Fibroblast of lung (primary cell): ENCODE results near the gene TRPV4. TPM values are rescaled to one million over a fixed set of nuclear protein-coding genes. Genes with fewer than 3 reads are reported as not detected.

Experiments
- DNase-seq, 2 donors: peaks; one replicate each; pipeline versions ENCODE4 v3.0.0 to v3.0.0-alpha.2; 2010; ENCODE audit warnings: low read depth in 2 of 2
- H2AFZ ChIP-seq: 2 replicates; pipeline ENCODE4 v1.5.1; 2012; ENCODE audit warnings: low read length, control low read depth, inconsistent platforms
- H3K27ac ChIP-seq: 2 replicates; pipeline ENCODE4 v1.5.1; 2011; ENCODE audit warnings: low read length, control low read depth; ENCODE audit not compliant: insufficient read depth
- H3K27me3 ChIP-seq: 2 replicates; pipeline ENCODE4 v1.5.1; 2011; ENCODE audit warnings: mild to moderate bottlenecking, low read length; ENCODE audit not compliant: control insufficient read depth, insufficient read depth
- H3K36me3 ChIP-seq: 2 replicates; pipeline ENCODE4 v1.5.1; 2011; ENCODE audit warnings: low read length; ENCODE audit not compliant: control insufficient read depth, insufficient read depth
- H3K4me1 ChIP-seq: 2 replicates; pipeline ENCODE4 v1.5.1; 2011; ENCODE audit warnings: low read length; ENCODE audit not compliant: control insufficient read depth, insufficient read depth; ENCODE audit errors: extremely low read depth
- H3K4me2 ChIP-seq: 2 replicates; pipeline ENCODE4 v1.5.1; 2011; ENCODE audit warnings: low read length, control low read depth; ENCODE audit not compliant: insufficient read depth; ENCODE audit errors: extremely low read depth
- H3K4me3 ChIP-seq, 4 experiments: fragments of 200-600 bp in 1 of 4; sonication (generic) in 1 of 4; replicated peaks in 1 of 4; 2 replicates each; pipeline ENCODE4 v1.5.1; 2011 to 2016; ENCODE audit warnings: low read length in 4 of 4, low read depth in 3 of 4, mild to moderate bottlenecking in 3 of 4, control low read depth in 2 of 4, inconsistent platforms in 1 of 4, mixed read lengths in 1 of 4; ENCODE audit not compliant: insufficient read depth in 1 of 4; ENCODE audit errors: control extremely low read depth in 1 of 4
- H3K79me2 ChIP-seq: 2 replicates; pipeline ENCODE4 v1.5.1; 2012; ENCODE audit warnings: mild to moderate bottlenecking, low read length, inconsistent platforms; ENCODE audit not compliant: control insufficient read depth, insufficient read depth
- H3K9ac ChIP-seq: 2 replicates; pipeline ENCODE4 v1.5.1; 2011; ENCODE audit warnings: mild to moderate bottlenecking, low read length, control low read depth; ENCODE audit not compliant: insufficient read depth
- H3K9me3 ChIP-seq: 2 replicates; pipeline ENCODE4 v1.5.1; 2012; ENCODE audit warnings: low read depth, low read length; ENCODE audit not compliant: control insufficient read depth, insufficient read depth
- H4K20me1 ChIP-seq: 2 replicates; pipeline ENCODE4 v1.5.1; 2011; ENCODE audit warnings: low read length; ENCODE audit not compliant: control insufficient read depth, insufficient read depth; ENCODE audit errors: extremely low read depth
- CTCF ChIP-seq, 2 donors: IDR thresholded peaks in 1 of 2; conservative IDR thresholded peaks in 1 of 2; 1 replicate in 1 of 2; 2 replicates in 1 of 2; pipeline ENCODE4 v1.5.1; 2011 to 2012; ENCODE audit warnings: low read length in 2 of 2, control low read depth in 1 of 2, inconsistent platforms in 1 of 2, low read depth in 1 of 2, mild to moderate bottlenecking in 1 of 2
- EZH2 ChIP-seq: IDR thresholded peaks from 2 replicates; pipeline ENCODE4 v1.5.1; 2012; ENCODE audit warnings: low read length, control low read depth, mild to moderate bottlenecking; ENCODE audit errors: missing control alignments
- polyA plus RNA-seq, 2 donors: library from polyadenylated mRNA; depleted of rRNA in 1 of 2; stranded (reverse) in 1 of 2; unstranded in 1 of 2; fragments of >200 nt; gene quantifications; 2 replicates each; pipeline ENCODE4 v1.2.1, GENCODE V29; 2011 to 2012; ENCODE audit warnings: missing spikeins in 1 of 2
- total RNA-seq: library from RNA; depleted of rRNA; stranded (reverse); fragments of >200 nt; gene quantifications from 2 replicates; pipeline ENCODE4 v1.2.1, GENCODE V29; 2014

TRPV4 gene
- total and polyA plus RNA-seq, 2 donors (not counting 1 experiment from before 2014, with no cell fraction given), result 0.66 to 0.83 TPM

GRCh38 chr12:109828754-109829511 is 4.3 kb downstream of the TRPV4 start:
- no peak for DNase-seq
- no peak overlapping the region for H3K9ac ChIP-seq
- no peak overlapping the region for H3K27ac ChIP-seq
- H2AFZ ChIP-seq, result no peak overlapping the region
- no peaks in the 10 kb centered on the region for H3K9me3 ChIP-seq
- no peak overlapping the region for H3K4me2 ChIP-seq
- no peaks in the 10 kb centered on the region for H3K4me1 ChIP-seq
- H3K79me2 ChIP-seq, result no peaks in the 10 kb centered on the region
- no peaks in the 10 kb centered on the region for H4K20me1 ChIP-seq
- no peaks in the 10 kb centered on the region for H3K36me3 ChIP-seq
- H3K4me3 ChIP-seq, result no peak overlapping the region
- peaks cover 5% of the 10 kb centered on the region for H3K27me3 ChIP-seq
- TF ChIP-seq EZH2, result no peak
- no peak for TF ChIP-seq CTCF (conservative IDR thresholded peaks at IDR 0.05 in 1 of 2, IDR thresholded peaks at IDR 0.05 in 1 of 2; ENCODE audit: low read depth in 1 of 2, low read length in 2 of 2)

GRCh38 chr12:109827566-109828550 is 5.3 kb downstream of the TRPV4 start:
- no peak overlapping the region for H3K27ac ChIP-seq

More at GRCh38 chr12:109827566-109828550, 5.3 kb downstream of the TRPV4 start:
- no peaks in the 10 kb centered on the region for H3K9me3 ChIP-seq
- H3K4me1 ChIP-seq, result no peaks in the 10 kb centered on the region
- no peak overlapping the region for H3K4me3 ChIP-seq
- H3K4me2 ChIP-seq, result no peak overlapping the region
- no peaks in the 10 kb centered on the region for H4K20me1 ChIP-seq
- DNase-seq, result no peak
- TF ChIP-seq CTCF (conservative IDR thresholded peaks at IDR 0.05 in 1 of 2, IDR thresholded peaks at IDR 0.05 in 1 of 2; ENCODE audit: low read depth in 1 of 2, low read length in 2 of 2) (no peak), EZH2 (no peak)
- H3K36me3 ChIP-seq, result no peaks in the 10 kb centered on the region
- no peaks in the 10 kb centered on the region for H3K79me2 ChIP-seq
- no peak overlapping the region for H3K9ac ChIP-seq
- H3K27me3 ChIP-seq, result peaks cover 5% of the 10 kb centered on the region
- no peak overlapping the region for H2AFZ ChIP-seq
